ENCODE data around the gene BRI3BP. TPM values are rescaled to one million over a fixed set of nuclear protein-coding genes. Genes with fewer than 3 reads are reported as not detected.

BRI3BP gene
- total RNA-seq, 2 donors from 2014 or later: 16.7 to 23.0 TPM

DNA sequence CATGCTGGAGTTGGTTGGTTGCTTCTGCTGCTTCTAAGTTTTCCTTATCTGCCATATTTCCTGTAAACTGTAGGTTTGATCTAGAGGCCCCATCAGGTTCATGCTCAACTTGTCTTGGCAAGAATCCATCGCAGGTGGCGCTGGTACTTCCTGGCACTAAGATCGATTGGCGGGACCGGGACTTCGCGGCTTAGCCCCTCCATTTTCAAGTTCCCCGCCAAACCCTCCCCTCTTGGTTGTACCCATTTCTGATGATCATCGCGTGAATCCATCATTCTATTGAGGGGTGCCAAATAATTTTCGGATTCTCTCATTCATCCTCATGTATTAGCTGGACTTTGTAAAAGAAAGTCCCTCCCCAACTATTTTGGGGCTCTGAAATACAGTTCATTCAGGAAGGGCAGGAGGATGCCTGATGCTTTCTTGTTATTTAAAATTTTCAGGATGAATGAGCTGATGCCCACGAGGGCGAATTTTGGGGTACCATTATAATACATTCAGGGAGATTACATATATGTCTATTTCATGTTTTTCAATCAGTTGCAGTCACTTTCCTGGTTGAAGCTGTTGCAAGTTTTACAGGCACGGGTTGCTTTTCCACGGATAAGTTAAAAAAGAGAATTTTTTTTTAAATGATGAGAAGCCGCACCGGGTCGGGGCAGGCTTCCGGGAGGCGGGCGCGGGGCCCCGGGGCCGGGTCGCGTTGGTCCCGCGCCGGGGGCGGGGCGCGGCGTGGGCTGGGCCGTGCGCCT, 395 bp upstream of the BRI3BP start:
- Mint-ChIP-seq H3K27ac (peak overlapping the region; percentile 74), H3K4me3 (peak overlapping the region; percentile 88 to 96), H3K4me1 (ENCODE audit: low read depth) (peaks cover 30% of the 10 kb centered on the region), H3K36me3 (ENCODE audit: insufficient read depth in 2 of 2) (peaks cover 2 to 5% of the 10 kb centered on the region in 2 donors), H3K9me3 (no peaks in the 10 kb centered on the region), H3K27me3 (ENCODE audit: low read depth) (no peaks in the 10 kb centered on the region)
- ATAC-seq (replicated peaks in 1 of 2): peak; percentile 81 to 84
- DNase-seq: peak; percentile 89 to 91

GRCh38 chr12:124994437-124994975, 1.1 kb downstream of the BRI3BP start:
- Mint-ChIP-seq H3K36me3 (ENCODE audit: insufficient read depth in 2 of 2) (peaks cover 2 to 8% of the 10 kb centered on the region in 2 donors), H3K4me1 (ENCODE audit: low read depth) (peaks cover 25% of the 10 kb centered on the region), H3K27me3 (ENCODE audit: low read depth) (no peaks in the 10 kb centered on the region), H3K9me3 (no peaks in the 10 kb centered on the region), H3K27ac (peak overlapping the region; percentile 75), H3K4me3 (peak overlapping the region; percentile 85 to 95)
- ATAC-seq (replicated peaks in 1 of 2): no peak
- peak in 1 of 2 donors; percentile 11 for DNase-seq

DNA sequence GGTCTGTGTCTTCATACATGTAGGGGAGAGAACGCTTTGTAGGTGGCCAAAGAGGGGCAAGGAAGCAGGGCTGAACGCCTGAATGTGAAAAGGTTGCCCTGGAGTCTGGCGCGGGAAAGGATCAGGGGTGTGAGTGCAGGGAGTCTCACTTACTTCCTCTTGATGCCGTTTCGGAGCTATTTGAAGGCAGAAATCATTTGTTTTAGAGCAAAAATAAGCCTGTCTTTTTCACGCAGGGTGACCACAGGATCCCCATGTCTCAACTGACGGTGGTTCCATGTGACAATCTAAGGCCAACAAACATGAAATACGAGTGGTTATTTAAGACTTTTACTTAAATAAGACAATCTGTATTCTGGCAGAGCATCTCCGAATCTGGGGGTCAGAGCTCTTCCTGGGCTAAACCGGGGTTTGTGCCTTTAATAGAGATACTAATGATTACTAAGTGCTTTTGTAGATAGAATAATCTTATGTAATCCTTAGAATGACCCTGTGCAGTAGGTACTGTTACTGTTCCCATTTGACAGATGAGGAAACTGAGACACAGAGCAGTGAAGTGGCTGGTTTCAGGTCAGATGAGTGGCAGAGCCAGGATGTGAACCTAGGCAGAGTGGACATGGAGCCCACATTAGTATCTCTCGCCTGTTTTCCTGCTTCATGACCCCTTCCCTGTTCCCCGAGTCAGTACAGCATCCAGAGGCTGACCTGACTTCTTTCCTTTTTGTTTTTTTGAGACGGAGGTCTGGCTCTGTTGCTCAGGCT, 1.9 kb downstream of the BRI3BP start:
- Mint-ChIP-seq H3K4me3 (peak overlapping the region; percentile 85 to 95), H3K9me3 (no peaks in the 10 kb centered on the region), H3K27me3 (ENCODE audit: low read depth) (no peaks in the 10 kb centered on the region), H3K36me3 (ENCODE audit: insufficient read depth in 2 of 2) (peaks cover 2 to 8% of the 10 kb centered on the region in 2 donors), H3K4me1 (ENCODE audit: low read depth) (peaks cover 25% of the 10 kb centered on the region), H3K27ac (peak overlapping the region; percentile 75)
- DNase-seq (no peak), ATAC-seq (replicated peaks in 1 of 2) (no peak)

GRCh38 chr12:124998705-124999104, 5.3 kb downstream of the BRI3BP start:
- H3K27ac Mint-ChIP-seq: no peak overlapping the region
- DNase-seq (no peak), ATAC-seq (replicated peaks in 1 of 2) (no peak)
- no peak overlapping the region for H3K4me3 Mint-ChIP-seq
- H3K9me3 Mint-ChIP-seq: no peaks in the 10 kb centered on the region
- peaks cover 14% of the 10 kb centered on the region for H3K4me1 Mint-ChIP-seq (ENCODE audit: low read depth)
- H3K36me3 Mint-ChIP-seq (ENCODE audit: insufficient read depth in 2 of 2): peaks cover 2 to 13% of the 10 kb centered on the region in 2 donors
- H3K27me3 Mint-ChIP-seq (ENCODE audit: low read depth): no peaks in the 10 kb centered on the region

DNA sequence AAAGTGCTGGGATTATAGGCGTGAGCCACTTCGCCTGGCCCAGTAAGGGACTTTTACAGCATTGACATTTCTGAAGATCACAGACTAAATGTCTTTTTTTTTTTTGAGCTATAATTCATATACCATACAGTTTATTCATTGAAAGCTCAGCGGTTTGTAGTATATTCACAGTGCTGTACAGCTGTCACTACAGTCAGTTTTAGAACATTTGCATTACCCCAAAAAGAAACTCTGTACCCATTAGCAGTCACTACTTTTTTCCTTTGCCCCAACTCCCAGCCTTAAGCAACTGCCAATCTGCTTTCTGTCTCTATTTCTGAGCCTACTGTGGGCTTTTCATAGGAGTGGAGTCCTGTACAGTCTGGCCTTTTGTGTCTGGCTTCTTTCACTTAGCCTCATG, 8.2 kb downstream of the BRI3BP start:
- no peak overlapping the region for H3K4me3 Mint-ChIP-seq
- H3K27me3 Mint-ChIP-seq (ENCODE audit: low read depth): no peaks in the 10 kb centered on the region
- no peak for DNase-seq
- ATAC-seq (replicated peaks in 1 of 2): no peak
- H3K27ac Mint-ChIP-seq: no peak overlapping the region
- H3K36me3 Mint-ChIP-seq (ENCODE audit: insufficient read depth in 2 of 2): peaks cover 1 to 10% of the 10 kb centered on the region in 2 donors
- no peaks in the 10 kb centered on the region for H3K4me1 Mint-ChIP-seq (ENCODE audit: low read depth)
- no peaks in the 10 kb centered on the region for H3K9me3 Mint-ChIP-seq

DNA sequence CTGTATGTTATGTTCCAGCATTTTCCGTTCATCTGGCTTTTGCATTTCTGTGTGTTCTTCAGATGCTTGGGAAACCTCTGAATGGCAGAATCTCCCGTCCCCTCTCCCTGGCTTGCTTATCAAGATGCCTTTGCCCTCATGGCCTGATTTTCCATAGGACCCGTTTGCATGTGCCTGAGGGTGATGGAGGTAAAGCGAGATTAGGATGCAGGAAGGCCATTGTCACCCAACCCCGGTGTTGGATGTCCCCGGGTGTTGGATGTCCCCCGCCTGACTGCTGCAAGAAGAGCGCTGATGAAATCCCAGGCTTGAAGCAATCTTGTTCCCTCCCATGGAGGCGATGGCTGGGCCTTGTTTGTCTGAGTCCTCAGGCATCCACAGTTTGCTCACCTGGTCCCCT, 9.6 kb downstream of the BRI3BP start:
- no peaks in the 10 kb centered on the region for H3K27me3 Mint-ChIP-seq (ENCODE audit: low read depth)
- H3K4me3 Mint-ChIP-seq: no peak overlapping the region
- no peaks in the 10 kb centered on the region for H3K9me3 Mint-ChIP-seq
- H3K27ac Mint-ChIP-seq: no peak overlapping the region
- H3K36me3 Mint-ChIP-seq (ENCODE audit: insufficient read depth in 2 of 2): peaks cover 1 to 10% of the 10 kb centered on the region in 2 donors
- H3K4me1 Mint-ChIP-seq (ENCODE audit: low read depth): no peaks in the 10 kb centered on the region
- DNase-seq: no peak
- no peak for ATAC-seq (replicated peaks in 1 of 2)

DNA sequence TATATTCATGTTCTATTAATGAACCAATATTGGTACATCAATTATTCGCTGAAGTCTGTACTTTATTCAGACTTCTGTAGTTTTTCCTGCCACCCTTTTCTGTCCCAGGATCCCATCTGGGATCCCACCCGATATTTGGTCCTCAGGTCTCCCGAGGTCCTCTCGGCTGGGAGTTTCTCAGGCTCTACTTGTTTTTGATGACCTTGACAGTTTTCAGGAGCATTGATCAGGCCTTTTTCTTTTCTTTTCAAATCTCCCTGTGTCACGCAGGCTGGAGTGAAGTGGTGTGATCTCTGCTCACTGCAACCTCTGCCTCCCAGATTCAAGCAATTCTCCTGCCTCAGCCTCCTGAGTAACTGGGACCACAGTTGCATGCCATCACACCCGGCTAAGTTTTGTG, 11.2 kb downstream of the BRI3BP start:
- no peak for ATAC-seq (replicated peaks in 1 of 2)
- no peak for DNase-seq
- H3K9me3 Mint-ChIP-seq: no peaks in the 10 kb centered on the region
- no peak overlapping the region for H3K4me3 Mint-ChIP-seq
- H3K27me3 Mint-ChIP-seq (ENCODE audit: low read depth): no peaks in the 10 kb centered on the region
- H3K36me3 Mint-ChIP-seq (ENCODE audit: insufficient read depth in 2 of 2): peaks cover 1 to 7% of the 10 kb centered on the region in 2 donors
- H3K27ac Mint-ChIP-seq: no peak overlapping the region
- no peaks in the 10 kb centered on the region for H3K4me1 Mint-ChIP-seq (ENCODE audit: low read depth)

GRCh38 chr12:125005652-125006051, 12.2 kb downstream of the BRI3BP start:
- no peak for DNase-seq
- Mint-ChIP-seq H3K36me3 (ENCODE audit: insufficient read depth in 2 of 2) (peaks cover 1 to 11% of the 10 kb centered on the region in 2 donors), H3K27ac (no peak overlapping the region), H3K27me3 (ENCODE audit: low read depth) (no peaks in the 10 kb centered on the region), H3K4me1 (ENCODE audit: low read depth) (no peaks in the 10 kb centered on the region), H3K9me3 (no peaks in the 10 kb centered on the region), H3K4me3 (no peak overlapping the region)
- no peak for ATAC-seq (replicated peaks in 1 of 2)

DNA sequence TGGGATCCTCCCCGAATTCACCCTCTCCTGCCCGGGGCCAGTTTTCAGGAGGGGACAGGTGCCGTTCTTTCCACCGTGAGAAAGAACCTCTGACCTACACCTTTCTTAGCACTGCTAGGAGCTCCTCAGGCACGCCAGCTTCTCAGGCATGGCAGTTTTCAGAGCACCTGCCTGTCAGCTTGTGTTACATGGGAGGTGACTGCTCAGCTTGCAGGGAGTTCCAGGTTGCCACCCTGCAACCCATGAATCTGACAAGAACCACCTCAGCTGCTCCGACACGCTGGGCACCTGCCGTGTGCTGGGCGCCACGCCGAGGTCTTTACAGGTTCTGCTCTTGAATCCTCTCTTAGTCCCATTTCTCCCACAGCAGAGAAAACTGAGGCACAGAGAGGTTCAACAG, 12.9 kb downstream of the BRI3BP start:
- no peak for ATAC-seq (replicated peaks in 1 of 2)
- Mint-ChIP-seq H3K4me3 (no peak overlapping the region), H3K9me3 (no peaks in the 10 kb centered on the region), H3K27me3 (ENCODE audit: low read depth) (no peaks in the 10 kb centered on the region), H3K4me1 (ENCODE audit: low read depth) (no peaks in the 10 kb centered on the region), H3K27ac (no peak overlapping the region), H3K36me3 (ENCODE audit: insufficient read depth in 2 of 2) (peaks cover 1 to 11% of the 10 kb centered on the region in 2 donors)
- DNase-seq: no peak

- no peak for ATAC-seq (replicated peaks in 1 of 2)
- Mint-ChIP-seq H3K4me1 (ENCODE audit: low read depth) (no peaks in the 10 kb centered on the region), H3K4me3 (no peak overlapping the region), H3K27me3 (ENCODE audit: low read depth) (no peaks in the 10 kb centered on the region), H3K27ac (no peak overlapping the region), H3K9me3 (no peaks in the 10 kb centered on the region), H3K36me3 (ENCODE audit: insufficient read depth in 2 of 2) (peaks cover 5 to 20% of the 10 kb centered on the region in 2 donors)
- DNase-seq: no peak
Measured at GRCh38 chr12:125013816-125014442, 20.5 kb downstream of the BRI3BP start.

DNA sequence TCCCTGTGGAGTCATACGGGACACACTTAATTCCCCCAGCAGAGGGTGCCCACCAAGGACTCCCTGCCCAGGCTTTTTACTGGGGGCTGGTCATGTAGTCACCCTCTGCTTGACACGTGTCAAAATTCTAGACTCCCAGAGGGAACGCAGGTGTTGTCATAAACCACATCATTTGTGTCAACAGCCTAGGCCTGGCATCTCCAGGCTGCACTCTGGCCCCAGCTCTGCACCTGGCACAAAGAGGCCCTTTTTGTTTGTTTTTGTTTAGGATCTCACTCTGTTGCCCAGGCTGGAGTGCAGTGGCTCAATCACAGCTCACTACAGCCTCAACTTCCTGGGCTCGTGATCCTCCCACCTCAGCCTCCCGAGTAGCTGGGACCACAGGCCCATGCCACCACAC, 21.1 kb downstream of the BRI3BP start:
- H3K9me3 Mint-ChIP-seq: no peaks in the 10 kb centered on the region
- H3K4me3 Mint-ChIP-seq: no peak overlapping the region
- H3K27me3 Mint-ChIP-seq (ENCODE audit: low read depth): no peaks in the 10 kb centered on the region
- ATAC-seq (replicated peaks in 1 of 2) (no peak), DNase-seq (no peak)
- H3K4me1 Mint-ChIP-seq (ENCODE audit: low read depth): no peaks in the 10 kb centered on the region
- no peak overlapping the region for H3K27ac Mint-ChIP-seq
- H3K36me3 Mint-ChIP-seq (ENCODE audit: insufficient read depth in 2 of 2): peaks cover 5 to 24% of the 10 kb centered on the region in 2 donors

GRCh38 chr12:125015680-125016310, 22.4 kb downstream of the BRI3BP start:
- DNase-seq: no peak
- Mint-ChIP-seq H3K36me3 (ENCODE audit: insufficient read depth in 2 of 2) (peaks cover 5 to 22% of the 10 kb centered on the region in 2 donors), H3K4me1 (ENCODE audit: low read depth) (no peaks in the 10 kb centered on the region), H3K27me3 (ENCODE audit: low read depth) (no peaks in the 10 kb centered on the region), H3K27ac (no peak overlapping the region), H3K9me3 (no peaks in the 10 kb centered on the region), H3K4me3 (no peak overlapping the region)
- ATAC-seq (replicated peaks in 1 of 2): no peak

Measured in activated T-cell treated with anti-CD3 and anti-CD28 coated beads, Interleukin-2, amount 50 U/mL, for 72 hours (primary cell).